DMS53 treated with DMSO at 0.1 percent for 48 hours (cell line): ENCODE measurements around the gene TMEM164.

Experiments
- DNase-seq: peaks from one replicate; lab custom pipeline; 2025; ENCODE audit not compliant: unreplicated experiment; lab: John Stamatoyannopoulos, UW

The TMEM164 gene

GRCh38 chrX:110003167-110004156 lies 548 bp downstream of the TMEM164 start:
- DNase-seq, result peak; percentile 42

GRCh38 chrX:110004215-110004614 lies 1.3 kb downstream of the TMEM164 start:
- DNase-seq, result no peak

DNA sequence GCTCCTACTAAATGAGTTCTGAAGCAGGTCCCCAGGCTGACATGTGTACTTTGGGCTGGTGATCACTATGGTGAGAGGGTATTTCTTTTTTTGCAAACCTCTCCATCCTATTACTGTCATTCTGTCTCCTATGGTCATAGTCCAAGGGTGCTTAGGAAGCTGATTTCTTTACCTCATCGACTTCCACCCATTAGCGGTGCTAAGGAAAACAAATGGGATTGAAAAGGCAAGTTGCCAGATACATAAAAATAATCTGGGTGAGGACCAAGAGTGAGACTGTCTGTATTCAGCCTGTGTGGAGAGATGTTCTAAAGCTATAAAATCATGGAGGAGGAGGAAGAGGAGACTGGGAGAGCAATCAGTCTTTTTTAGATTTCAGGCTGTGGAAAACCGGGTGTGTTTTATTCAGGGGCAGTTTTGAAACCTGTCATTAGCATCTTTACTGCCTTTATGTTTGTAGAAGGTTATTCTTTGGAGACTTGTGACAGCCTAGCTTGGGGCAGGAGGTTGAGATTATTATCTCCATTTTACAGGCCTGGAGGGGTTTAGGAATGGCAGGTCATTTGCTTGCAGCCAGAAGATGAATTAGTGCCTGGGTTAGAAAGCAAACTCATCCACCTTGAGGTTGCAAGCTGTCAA lies 1.9 kb downstream of the TMEM164 start:
- DNase-seq, result no peak

DNA sequence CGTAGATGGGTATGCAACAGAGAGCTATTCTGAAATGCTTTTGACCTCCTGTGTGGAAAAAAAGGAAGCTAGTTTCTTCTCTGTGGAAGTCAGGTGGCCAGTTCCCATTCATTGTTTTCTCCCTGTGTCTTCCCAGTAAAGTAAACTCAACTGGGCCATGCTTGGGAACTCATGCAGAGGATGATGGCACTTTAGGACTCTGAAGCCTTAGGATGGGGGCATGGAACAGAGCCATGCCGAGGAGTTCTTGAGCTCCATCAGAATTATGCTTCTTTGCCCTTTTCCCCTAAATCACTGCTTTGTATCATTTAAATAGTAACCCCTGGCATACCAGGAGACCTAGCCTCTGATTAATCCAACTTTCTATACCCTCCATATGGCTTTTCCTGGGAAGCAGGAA lies 3.2 kb downstream of the TMEM164 start:
- no peak for DNase-seq

- DNase-seq, result no peak
Measured at GRCh38 chrX:110006821-110007375, 4.0 kb downstream of the TMEM164 start.

- no peak for DNase-seq
Measured at GRCh38 chrX:110008011-110008635, 5.2 kb downstream of the TMEM164 start.

DNA sequence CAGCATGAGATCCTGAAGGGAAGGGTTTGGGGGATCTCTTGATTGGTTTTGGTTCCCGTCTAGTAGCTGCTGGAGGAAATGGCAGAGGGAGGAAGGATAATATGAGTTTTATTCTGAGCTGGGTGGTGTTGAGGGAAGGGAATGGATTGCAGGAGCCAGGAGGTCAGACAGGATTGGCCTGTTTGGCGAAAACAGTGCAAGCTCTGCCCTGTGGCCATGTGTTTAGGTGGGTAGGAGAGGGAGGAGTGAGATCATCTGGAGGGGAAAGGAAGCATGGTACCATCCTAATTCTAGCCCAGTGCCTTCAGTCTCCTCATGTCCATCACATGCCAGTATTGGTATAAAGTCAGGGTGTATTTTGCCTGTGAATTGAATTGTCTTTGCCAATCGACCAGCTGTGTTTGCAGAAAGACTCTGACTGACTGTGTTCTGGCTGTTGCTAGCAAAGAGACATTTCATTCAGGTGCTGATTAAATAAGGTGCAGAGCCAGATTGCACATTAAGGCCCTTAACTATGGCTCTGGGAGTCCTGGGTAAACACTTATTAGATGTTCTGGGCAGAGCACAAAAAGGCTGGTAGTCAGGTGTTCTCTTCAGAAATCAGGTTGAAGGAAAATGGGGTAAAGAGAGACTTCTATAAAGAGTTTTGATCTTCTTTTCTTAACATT lies 10.0 kb downstream of the TMEM164 start:
- peak; percentile 38 for DNase-seq

- no peak for DNase-seq
Measured at GRCh38 chrX:110013968-110014367, 11.1 kb downstream of the TMEM164 start.

DNA sequence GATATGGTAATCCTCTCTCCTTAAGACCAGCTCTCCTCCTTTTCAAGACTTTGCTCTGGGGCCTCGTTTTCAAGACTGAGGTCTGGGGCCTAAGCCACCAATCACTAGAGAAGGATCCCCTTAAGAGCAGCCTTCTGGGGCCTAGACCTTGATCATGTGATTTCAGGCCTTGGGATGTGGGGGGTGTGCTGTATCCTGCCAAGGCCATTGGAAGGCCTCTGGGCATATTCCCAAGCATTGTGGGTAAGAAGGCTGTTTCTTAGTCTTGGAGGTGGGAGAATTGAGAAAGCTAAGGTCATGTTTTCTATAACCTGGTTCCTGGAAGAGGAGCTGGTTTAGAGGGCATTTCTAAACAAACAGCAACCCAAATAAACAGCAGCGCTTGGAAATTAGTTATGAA lies 12.1 kb downstream of the TMEM164 start:
- no peak for DNase-seq

- no peak for DNase-seq
Measured at GRCh38 chrX:110015915-110016314, 13.0 kb downstream of the TMEM164 start.

GRCh38 chrX:110020536-110020935 lies 17.6 kb downstream of the TMEM164 start:
- no peak for DNase-seq

GRCh38 chrX:110021258-110022022 lies 18.5 kb downstream of the TMEM164 start:
- DNase-seq, result no peak

DNA sequence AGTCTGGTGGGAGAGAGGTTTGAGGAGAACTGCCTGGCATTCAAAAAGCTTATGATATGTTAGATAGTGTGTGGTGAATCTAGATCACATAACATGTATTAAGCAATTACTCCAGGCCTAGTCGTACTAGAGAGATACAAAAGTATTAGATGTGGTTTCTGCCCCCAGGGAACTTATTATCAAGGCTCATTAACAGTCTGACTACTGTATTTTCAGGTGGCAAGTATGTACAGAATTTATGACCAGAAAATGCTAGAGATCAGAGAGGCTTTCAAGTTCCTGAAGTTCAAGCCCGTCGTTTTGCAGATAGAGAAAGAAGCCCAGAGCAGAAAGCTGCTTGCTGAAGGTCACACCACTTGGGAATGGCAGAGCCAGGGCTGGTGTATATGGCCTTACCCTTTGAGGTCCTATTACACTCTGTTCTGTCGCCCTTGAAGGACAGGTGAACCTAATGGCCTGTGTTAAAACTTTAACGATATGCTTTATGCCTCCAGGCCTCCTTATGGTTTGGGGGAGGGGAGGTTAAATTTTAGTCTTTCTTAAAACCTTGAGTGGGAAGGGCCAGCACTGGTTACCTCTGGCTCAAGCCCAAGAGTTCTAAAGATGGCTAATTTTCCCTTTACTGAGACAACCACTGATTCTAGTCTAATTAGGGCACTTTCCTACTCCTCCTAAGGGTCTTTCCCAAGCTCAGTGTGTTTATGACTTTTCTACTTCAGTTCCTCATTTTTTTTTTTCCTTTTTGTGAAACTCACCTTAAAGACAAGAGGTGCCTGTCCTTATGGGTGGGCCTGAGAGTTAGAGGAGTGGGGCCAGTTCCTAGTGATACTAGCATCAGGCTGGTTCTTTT lies 19.9 kb downstream of the TMEM164 start:
- DNase-seq, result no peak

- DNase-seq, result no peak
Measured at GRCh38 chrX:110025395-110025794, 22.5 kb downstream of the TMEM164 start.

- DNase-seq, result no peak
Measured at GRCh38 chrX:110026099-110026844, 23.4 kb downstream of the TMEM164 start.

DNA sequence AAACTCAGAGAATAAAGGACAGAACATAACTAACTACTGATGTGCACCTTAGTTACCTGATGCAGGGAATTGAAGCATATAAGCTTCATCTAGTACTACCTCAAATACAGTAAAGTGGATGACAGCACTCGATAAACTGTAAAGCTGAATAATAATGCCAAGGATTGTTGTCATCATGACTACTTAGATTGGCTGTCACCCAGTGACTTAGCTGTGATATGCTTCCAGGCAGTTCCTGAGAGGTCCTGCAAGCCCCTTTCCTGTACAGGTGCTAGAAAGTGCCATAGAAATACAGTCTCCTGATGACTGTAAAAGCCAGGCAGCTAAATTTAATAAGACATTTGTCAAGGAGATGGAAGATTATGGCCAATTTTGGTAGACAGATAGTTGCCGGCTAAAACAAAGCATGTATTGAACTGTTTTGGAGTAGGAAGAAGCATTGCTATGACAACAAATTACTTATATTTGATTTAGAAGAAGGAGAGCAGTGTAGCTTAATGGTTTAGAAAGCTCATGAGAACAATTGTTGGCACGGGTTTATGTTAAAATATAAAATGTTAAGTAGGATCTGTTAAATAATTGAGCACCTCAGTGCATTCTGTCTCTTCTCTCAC lies 29.7 kb downstream of the TMEM164 start:
- DNase-seq, result no peak

DNA sequence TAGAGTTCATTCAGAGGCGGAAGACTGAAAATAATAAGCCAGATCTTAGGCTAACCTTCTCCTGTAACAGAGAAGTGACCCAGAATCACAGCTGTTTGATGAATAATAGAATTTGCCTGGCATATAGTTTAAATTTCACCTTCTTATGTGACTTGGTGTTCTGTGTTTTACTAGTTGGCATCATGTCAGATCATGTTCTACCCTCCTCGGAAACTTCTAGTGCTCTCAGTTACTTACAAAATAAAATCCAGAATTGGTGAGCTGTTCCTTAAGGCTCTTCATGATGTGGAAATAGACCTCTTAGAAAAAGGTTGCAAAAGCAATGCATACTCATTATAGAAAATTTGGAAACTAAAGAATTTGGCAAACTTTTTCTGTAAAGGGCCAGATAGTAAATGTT lies 31.1 kb downstream of the TMEM164 start:
- DNase-seq, result no peak
